HG03432 (cell line): ENCODE data around the gene ACVR1B.

Experiments
- ATAC-seq: cut with Tn5 transposase; IDR thresholded peaks from one replicate; pipeline ENCODE4 v1.9.1; 2021; ENCODE audit warnings: mild to moderate bottlenecking, moderate library complexity; ENCODE audit not compliant: unreplicated experiment

ACVR1B gene

GRCh38 chr12:51942501-51943000, 8.9 kb upstream of the ACVR1B start:
- ATAC-seq, result no peak

- ATAC-seq, result no peak
These were observed 8.2 kb upstream of the ACVR1B start for GRCh38 chr12:51943346-51943745.

GRCh38 chr12:51944608-51945233, 6.8 kb upstream of the ACVR1B start:
- ATAC-seq, result no peak

GRCh38 chr12:51947246-51947996, 4.1 kb upstream of the ACVR1B start:
- no peak for ATAC-seq

- no peak for ATAC-seq
These were observed 3.4 kb upstream of the ACVR1B start for GRCh38 chr12:51948066-51948465.

GRCh38 chr12:51949342-51950030, 2.0 kb upstream of the ACVR1B start:
- no peak for ATAC-seq

- peak; percentile 7 for ATAC-seq
These were observed 759 bp upstream of the ACVR1B start for GRCh38 chr12:51950682-51951198.

- no peak for ATAC-seq
These were observed 584 bp downstream of the ACVR1B start for GRCh38 chr12:51951843-51952722.

- ATAC-seq, result no peak
These were observed 1.6 kb downstream of the ACVR1B start for GRCh38 chr12:51953089-51953488.

GRCh38 chr12:51953864-51954263, 2.4 kb downstream of the ACVR1B start:
- no peak for ATAC-seq

GRCh38 chr12:51954561-51955361, 3.3 kb downstream of the ACVR1B start:
- no peak for ATAC-seq

- no peak for ATAC-seq
These were observed 4.2 kb downstream of the ACVR1B start for GRCh38 chr12:51955702-51956101.

- ATAC-seq, result no peak
These were observed 7.0 kb downstream of the ACVR1B start for GRCh38 chr12:51958542-51958941.

- ATAC-seq, result no peak
These were observed 7.7 kb downstream of the ACVR1B start for GRCh38 chr12:51959211-51959610.

GRCh38 chr12:51959921-51960320, 8.4 kb downstream of the ACVR1B start:
- ATAC-seq, result no peak

GRCh38 chr12:51960488-51960887, 9.0 kb downstream of the ACVR1B start:
- no peak for ATAC-seq

GRCh38 chr12:51960890-51961289, 9.4 kb downstream of the ACVR1B start:
- ATAC-seq, result no peak

GRCh38 chr12:51961834-51962233, 10.3 kb downstream of the ACVR1B start:
- ATAC-seq, result no peak

GRCh38 chr12:51962737-51963136, 11.2 kb downstream of the ACVR1B start:
- no peak for ATAC-seq

GRCh38 chr12:51963477-51963876, 12.0 kb downstream of the ACVR1B start:
- no peak for ATAC-seq
